HepG2 (cell line): ENCODE measurements around the gene ABHD3. TPM values are rescaled to one million over a fixed set of nuclear protein-coding genes. Genes with fewer than 3 reads are reported as not detected.

Source experiments
- ADNP ChIP-seq: sonication (generic); formaldehyde crosslinking; IDR thresholded peaks from 2 replicates; pipeline ENCODE4 v1.4.0; 2020; ENCODE audit warnings: missing genetic modification reagents
- GRHL1 ChIP-seq: sonication (generic); formaldehyde crosslinking; conservative IDR thresholded peaks from 2 replicates; pipeline ENCODE4 v1.8.0; 2022; ENCODE audit warnings: missing genetic modification reagents
- ISL2 ChIP-seq: sonication (generic); formaldehyde crosslinking; IDR thresholded peaks from 2 replicates; pipeline ENCODE4 v1.5.0; 2020; ENCODE audit warnings: missing genetic modification reagents
- KIAA2018 ChIP-seq: sonication (generic); formaldehyde crosslinking; IDR thresholded peaks from 2 replicates; pipeline ENCODE4 v1.5.0; 2020; ENCODE audit warnings: mild to moderate bottlenecking, missing genetic modification reagents, borderline replicate concordance
- PAWR ChIP-seq: sonication (generic); formaldehyde crosslinking; IDR thresholded peaks from 2 replicates; pipeline ENCODE4 v1.4.0; 2020; ENCODE audit warnings: missing genetic modification reagents, mild to moderate bottlenecking, borderline replicate concordance
- SMAD9 ChIP-seq: sonication (generic); formaldehyde crosslinking; IDR thresholded peaks from 2 replicates; pipeline ENCODE4 v1.5.1; 2020; ENCODE audit warnings: mild to moderate bottlenecking, missing genetic modification reagents
- TBX3 ChIP-seq: fragments of 450-650 bp; IDR thresholded peaks from 2 replicates; pipeline ENCODE4 v1.6.1; 2017; ENCODE audit warnings: antibody characterized with exemption, mild to moderate bottlenecking, inconsistent platforms, borderline replicate concordance
- TIGD3 ChIP-seq: sonication (generic); formaldehyde crosslinking; IDR thresholded peaks from 2 replicates; pipeline ENCODE4 v1.5.1; 2020; ENCODE audit warnings: mild to moderate bottlenecking, missing genetic modification reagents, borderline replicate concordance
- U2AF1 ChIP-seq: fragments of 200-400 bp; formaldehyde crosslinking; optimal IDR thresholded peaks from 2 replicates; pipeline ENCODE3; 2017; ENCODE audit warnings: mild to moderate bottlenecking, low read depth, low read length
- ZFX ChIP-seq: sonication (generic); formaldehyde crosslinking; IDR thresholded peaks from 2 replicates; pipeline ENCODE4 v1.4.0; 2020; ENCODE audit warnings: mild to moderate bottlenecking, low read depth, missing genetic modification reagents, moderate library complexity
- ZNF101 ChIP-seq: sonication (generic); formaldehyde crosslinking; IDR thresholded peaks from 2 replicates; pipeline ENCODE4 v1.4.0; 2020; ENCODE audit warnings: mild to moderate bottlenecking, low read depth, missing genetic modification reagents, borderline replicate concordance
- ZNF224 ChIP-seq: sonication (generic); formaldehyde crosslinking; IDR thresholded peaks from 2 replicates; pipeline ENCODE4 v1.5.0; 2020; ENCODE audit warnings: mild to moderate bottlenecking, missing genetic modification reagents
- ZNF234 ChIP-seq: sonication (generic); formaldehyde crosslinking; conservative IDR thresholded peaks from 2 replicates; pipeline ENCODE4 v1.5.1; 2020; ENCODE audit warnings: mild to moderate bottlenecking, missing genetic modification reagents
- ZNF326 ChIP-seq: sonication (generic); formaldehyde crosslinking; IDR thresholded peaks from 2 replicates; pipeline ENCODE4 v1.4.0; 2020; ENCODE audit warnings: missing genetic modification reagents, borderline replicate concordance
- ZNF451 ChIP-seq: sonication (generic); formaldehyde crosslinking; IDR thresholded peaks from 2 replicates; pipeline ENCODE4 v1.5.0; 2020; ENCODE audit warnings: mild to moderate bottlenecking, missing genetic modification reagents
- ZNF484 ChIP-seq: sonication (generic); formaldehyde crosslinking; IDR thresholded peaks from 2 replicates; pipeline ENCODE4 v1.5.1; 2020; ENCODE audit warnings: mild to moderate bottlenecking, low read depth, missing genetic modification reagents, borderline replicate concordance
- ZNF674 ChIP-seq: sonication (generic); formaldehyde crosslinking; IDR thresholded peaks from 2 replicates; pipeline ENCODE4 v1.5.0; 2020; ENCODE audit warnings: low read depth, mild to moderate bottlenecking, missing genetic modification reagents
- ZNF790 ChIP-seq: sonication (generic); formaldehyde crosslinking; IDR thresholded peaks from 2 replicates; pipeline ENCODE4 v1.8.0; 2022; ENCODE audit warnings: missing genetic modification reagents, mild to moderate bottlenecking, borderline replicate concordance
- polyA plus RNA-seq, 8 experiments: library from polyadenylated mRNA; depleted of rRNA in 3 of 8; stranded (reverse) in 7 of 8; unstranded in 1 of 8; fragments of >200 nt; fragmentation: Illumina TruSeq in 4 of 8; extraction: Trizol in 4 of 8; gene quantifications; 2 replicates each; pipeline versions ENCODE4 v1.2.1 to v1.2.3, GENCODE V29; 2011 to 2016; ENCODE audit warnings: low read depth in 4 of 8, missing spikeins in 1 of 8, mixed read lengths in 1 of 8; ENCODE audit not compliant: insufficient read depth in 1 of 8
- total RNA-seq, 5 experiments: library from RNA; depleted of rRNA; stranded (reverse); fragments of >200 nt; fragmentation: Illumina TruSeq; extraction: Trizol; gene quantifications; 2 replicates each; pipeline ENCODE4 v1.2.3, GENCODE V29; 2016; ENCODE audit warnings: low read depth in 1 of 5

The ABHD3 gene
- total and polyA plus RNA-seq, 2 of the 13 experiments (the other 11 are each of a cell fraction or from before 2014, with no cell fraction given) = 32.1 to 40.2 TPM

- TF ChIP-seq KIAA2018 (CRISPR knock-in tag) (no peak), PAWR (CRISPR knock-in tag) (no peak), ADNP (CRISPR knock-in tag) (no peak), ZNF101 (CRISPR knock-in tag) (no peak), TIGD3 (CRISPR knock-in tag) (no peak; the same call in 1 of the 2 replicates), ZNF790 (no peak), GRHL1 (CRISPR knock-in tag) (no peak), SMAD9 (CRISPR knock-in tag) (no peak), ISL2 (CRISPR knock-in tag) (peak; percentile 67), ZNF234 (no peak), ZNF451 (CRISPR knock-in tag) (peak; percentile 76; the same call in 1 of the 2 replicates), ZNF224 (CRISPR knock-in tag) (no peak), ZFX (CRISPR knock-in tag) (peak; percentile 38; the same call in 1 of the 2 replicates), U2AF1 (no peak), ZNF674 (CRISPR knock-in tag) (no peak), ZNF326 (CRISPR knock-in tag) (no peak), ZNF484 (CRISPR knock-in tag) (no peak), TBX3 (no peak)
These were observed at the start of gene ABHD3 (continued) for GRCh38 chr18:21704603-21705364.
